Panc1 (cell line): ENCODE results near the gene DAG1. TPM values are rescaled to one million over a fixed set of nuclear protein-coding genes. Genes with fewer than 3 reads are reported as not detected.

Source experiments
- ATAC-seq: fragments of 200-7000 bp; cut with Tn5 transposase; 2 replicates; pipeline ENCODE4 v1.9.1; 2020; ENCODE audit warnings: mild to moderate bottlenecking, moderate library complexity
- BruUV-seq: library from RNA; stranded (reverse); fragments of 400-500 nt; replicated peaks from 2 replicates; lab custom pipeline; 2021; lab: Mats Ljungman, UMichigan
- CTCF ChIA-PET: fragments of 300-600 bp; sonication (Branson Sonifier 250); formaldehyde crosslinking; loops from one replicate; lab custom pipeline; 2022; ENCODE audit warnings: antibody characterized with exemption; lab: Charles Lee
- POLR2A ChIA-PET: fragments of 300-600 bp; sonication (Branson Sonifier 250); formaldehyde crosslinking; loops from one replicate; lab custom pipeline; 2022; ENCODE audit warnings: antibody characterized with exemption; lab: Charles Lee
- DNase-seq: peaks from one replicate; pipeline ENCODE4 v3.0.0-alpha.2; 2010; ENCODE audit warnings: low read depth, low spot score
- H3K27ac ChIP-seq: 2 replicates; pipeline ENCODE4 v1.5.1; 2011; ENCODE audit warnings: mild to moderate bottlenecking, low read length, inconsistent platforms
- H3K27me3 ChIP-seq: fragments of 200-500 bp; sonication (Bioruptor generic); 2 replicates; pipeline ENCODE4 v1.6.0; 2014; ENCODE audit warnings: low read length, inconsistent platforms; ENCODE audit not compliant: control insufficient read depth, insufficient read depth
- H3K36me3 ChIP-seq: fragments of 200-500 bp; sonication (Bioruptor generic); 2 replicates; pipeline ENCODE4 v1.5.1; 2014; ENCODE audit warnings: inconsistent platforms, mild to moderate bottlenecking, low read length, moderate library complexity; ENCODE audit not compliant: control insufficient read depth, insufficient read depth
- H3K4me1 ChIP-seq: 2 replicates; pipeline ENCODE4 v1.5.1; 2011; ENCODE audit warnings: inconsistent platforms, mild to moderate bottlenecking, low read length, moderate library complexity; ENCODE audit not compliant: control insufficient read depth, insufficient read depth
- H3K4me3 ChIP-seq, 2 experiments: 2 replicates each; pipeline ENCODE4 v1.5.1; 2011 to 2012; ENCODE audit warnings: low read depth in 2 of 2, low read length in 2 of 2, mild to moderate bottlenecking in 2 of 2, inconsistent platforms in 1 of 2, moderate library complexity in 1 of 2
- H3K9me3 ChIP-seq: fragments of 200-500 bp; sonication (Bioruptor generic); 2 replicates; pipeline ENCODE4 v1.5.1; 2014; ENCODE audit warnings: low read depth, mild to moderate bottlenecking, inconsistent platforms, low read length, moderate library complexity; ENCODE audit not compliant: control insufficient read depth, insufficient read depth
- POLR2AphosphoS5 ChIP-seq: IDR thresholded peaks from 2 replicates; pipeline ENCODE4 v1.6.1; 2012; ENCODE audit warnings: mild to moderate bottlenecking, low read depth, low read length, moderate library complexity
- SIN3A ChIP-seq: IDR thresholded peaks from 2 replicates; pipeline ENCODE4 v1.6.1; 2012; ENCODE audit warnings: low read depth, mild to moderate bottlenecking, low read length, moderate library complexity, borderline replicate concordance; ENCODE audit not compliant: insufficient read depth
- TCF7L2 ChIP-seq: IDR thresholded peaks from 2 replicates; pipeline ENCODE4 v1.6.1; 2011; ENCODE audit warnings: mild to moderate bottlenecking, low read depth, low read length, inconsistent platforms
- in situ Hi-C: cut with HindIII; loops from 2 replicates; pipeline ENCODE4 v1.10.0; 2016; ENCODE audit warnings: low sequenced_read_pairs, low pct_unique_long_range_greater_than_20kb
- intact Hi-C: fragments of 100-400 bp; cut with micrococcal nuclease; formaldehyde crosslinking; loops from one replicate; pipeline ENCODE4 v1.10.0; 2022; ENCODE audit not compliant: unreplicated experiment
- total RNA-seq: library from RNA; stranded (reverse); gene quantifications from one replicate; pipeline ENCODE4 v1.2.1, GENCODE V29; 2021; ENCODE audit not compliant: unreplicated experiment
- TF ChIP-seq, protein P1 (sequence below), 2 experiments: IDR thresholded peaks; 2 replicates each; pipeline ENCODE4 v1.6.1; 2011 to 2012; ENCODE audit warnings: low read depth in 2 of 2, control low read depth in 1 of 2, low read length in 1 of 2, mild to moderate bottlenecking in 1 of 2, moderate library complexity in 1 of 2; ENCODE audit not compliant: insufficient read depth in 1 of 2
- TF ChIP-seq, protein P2 (sequence below): fragments of 450-650 bp; IDR thresholded peaks from 2 replicates; pipeline ENCODE4 v1.5.1; 2017; ENCODE audit warnings: mild to moderate bottlenecking

DAG1 gene
- total RNA-seq, 1 experiment from 2014 or later = 160 TPM

DNA sequence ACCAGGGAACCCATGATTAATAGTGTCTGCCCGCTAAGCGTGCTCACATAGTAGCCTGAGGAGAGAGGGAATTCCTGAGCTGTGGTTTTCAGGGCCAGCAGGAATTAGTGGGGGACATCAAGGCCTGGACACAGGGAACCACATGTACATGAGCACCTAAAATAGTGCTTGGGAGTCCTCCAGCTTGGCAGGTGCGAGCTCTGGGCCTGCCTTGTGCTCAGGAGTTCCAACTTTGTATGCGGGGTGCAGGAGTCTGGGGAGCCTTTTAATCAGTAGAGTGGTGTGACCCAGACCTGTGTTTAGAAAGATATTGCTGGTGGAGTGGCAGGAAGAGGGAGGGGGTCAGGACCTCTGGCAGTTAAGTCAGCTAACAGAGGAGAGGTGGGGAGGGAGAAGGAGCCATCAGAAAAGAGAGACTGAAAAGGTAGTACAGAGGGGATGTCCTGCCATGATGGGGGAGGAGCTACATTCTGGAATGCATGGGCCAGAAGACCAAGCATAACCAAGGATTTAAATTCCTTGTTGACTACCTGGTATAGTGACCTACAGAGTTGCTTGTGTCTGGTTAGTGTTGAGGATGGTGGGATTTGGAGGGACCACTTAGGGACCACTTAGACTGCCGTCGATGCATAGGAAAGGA, 1.9 kb downstream of the DAG1 start:
- POLR2A ChIA-PET = no interaction called here

DNA sequence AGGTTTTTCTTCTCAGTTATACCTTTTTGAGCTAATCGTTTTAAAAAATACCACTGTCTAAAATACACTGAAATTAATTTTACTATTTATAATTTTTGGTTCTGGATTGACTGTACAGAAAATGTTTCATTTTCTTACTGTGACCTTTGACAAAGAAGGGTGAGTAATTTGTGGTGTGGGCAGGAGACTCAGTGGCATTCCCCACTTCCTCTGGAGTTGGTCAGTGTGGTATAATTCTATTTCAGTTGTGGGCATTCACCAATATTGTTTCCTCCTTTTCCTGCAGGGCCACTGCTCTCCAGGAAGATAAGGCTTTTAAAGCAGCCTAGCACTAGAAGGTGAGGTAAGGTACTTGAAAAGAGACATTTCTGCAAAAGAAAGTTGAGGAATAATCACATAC, 6.5 kb downstream of the DAG1 start:
- Histone ChIP-seq H3K36me3 (no peaks in the 10 kb centered on the region), H3K27me3 (no peaks in the 10 kb centered on the region), H3K27ac (no peak overlapping the region), H3K4me3 (no peak overlapping the region), H3K4me1 (peaks cover 3% of the 10 kb centered on the region; the same call in 1 of the 2 replicates), H3K9me3 (no peaks in the 10 kb centered on the region)
- ChIA-PET CTCF (no interaction called here), POLR2A (no interaction called here)
- in situ Hi-C loops (no loop called here), intact Hi-C loops (no loop called here)
- TF ChIP-seq, protein P1, sequence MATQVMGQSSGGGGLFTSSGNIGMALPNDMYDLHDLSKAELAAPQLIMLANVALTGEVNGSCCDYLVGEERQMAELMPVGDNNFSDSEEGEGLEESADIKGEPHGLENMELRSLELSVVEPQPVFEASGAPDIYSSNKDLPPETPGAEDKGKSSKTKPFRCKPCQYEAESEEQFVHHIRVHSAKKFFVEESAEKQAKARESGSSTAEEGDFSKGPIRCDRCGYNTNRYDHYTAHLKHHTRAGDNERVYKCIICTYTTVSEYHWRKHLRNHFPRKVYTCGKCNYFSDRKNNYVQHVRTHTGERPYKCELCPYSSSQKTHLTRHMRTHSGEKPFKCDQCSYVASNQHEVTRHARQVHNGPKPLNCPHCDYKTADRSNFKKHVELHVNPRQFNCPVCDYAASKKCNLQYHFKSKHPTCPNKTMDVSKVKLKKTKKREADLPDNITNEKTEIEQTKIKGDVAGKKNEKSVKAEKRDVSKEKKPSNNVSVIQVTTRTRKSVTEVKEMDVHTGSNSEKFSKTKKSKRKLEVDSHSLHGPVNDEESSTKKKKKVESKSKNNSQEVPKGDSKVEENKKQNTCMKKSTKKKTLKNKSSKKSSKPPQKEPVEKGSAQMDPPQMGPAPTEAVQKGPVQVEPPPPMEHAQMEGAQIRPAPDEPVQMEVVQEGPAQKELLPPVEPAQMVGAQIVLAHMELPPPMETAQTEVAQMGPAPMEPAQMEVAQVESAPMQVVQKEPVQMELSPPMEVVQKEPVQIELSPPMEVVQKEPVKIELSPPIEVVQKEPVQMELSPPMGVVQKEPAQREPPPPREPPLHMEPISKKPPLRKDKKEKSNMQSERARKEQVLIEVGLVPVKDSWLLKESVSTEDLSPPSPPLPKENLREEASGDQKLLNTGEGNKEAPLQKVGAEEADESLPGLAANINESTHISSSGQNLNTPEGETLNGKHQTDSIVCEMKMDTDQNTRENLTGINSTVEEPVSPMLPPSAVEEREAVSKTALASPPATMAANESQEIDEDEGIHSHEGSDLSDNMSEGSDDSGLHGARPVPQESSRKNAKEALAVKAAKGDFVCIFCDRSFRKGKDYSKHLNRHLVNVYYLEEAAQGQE (IDR thresholded peaks at IDR 0.05; ENCODE audit: insufficient read depth in 1 of 2, low read depth in 2 of 2, low read length in 1 of 2) = no peak
- TF ChIP-seq TCF7L2 (no peak), POLR2AphosphoS5 (no peak), SIN3A (no peak)
- TF ChIP-seq, protein P2, sequence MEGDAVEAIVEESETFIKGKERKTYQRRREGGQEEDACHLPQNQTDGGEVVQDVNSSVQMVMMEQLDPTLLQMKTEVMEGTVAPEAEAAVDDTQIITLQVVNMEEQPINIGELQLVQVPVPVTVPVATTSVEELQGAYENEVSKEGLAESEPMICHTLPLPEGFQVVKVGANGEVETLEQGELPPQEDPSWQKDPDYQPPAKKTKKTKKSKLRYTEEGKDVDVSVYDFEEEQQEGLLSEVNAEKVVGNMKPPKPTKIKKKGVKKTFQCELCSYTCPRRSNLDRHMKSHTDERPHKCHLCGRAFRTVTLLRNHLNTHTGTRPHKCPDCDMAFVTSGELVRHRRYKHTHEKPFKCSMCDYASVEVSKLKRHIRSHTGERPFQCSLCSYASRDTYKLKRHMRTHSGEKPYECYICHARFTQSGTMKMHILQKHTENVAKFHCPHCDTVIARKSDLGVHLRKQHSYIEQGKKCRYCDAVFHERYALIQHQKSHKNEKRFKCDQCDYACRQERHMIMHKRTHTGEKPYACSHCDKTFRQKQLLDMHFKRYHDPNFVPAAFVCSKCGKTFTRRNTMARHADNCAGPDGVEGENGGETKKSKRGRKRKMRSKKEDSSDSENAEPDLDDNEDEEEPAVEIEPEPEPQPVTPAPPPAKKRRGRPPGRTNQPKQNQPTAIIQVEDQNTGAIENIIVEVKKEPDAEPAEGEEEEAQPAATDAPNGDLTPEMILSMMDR = no peak
- ATAC-seq (no peak), DNase-seq (no peak)
- BruUV-seq = TSS peak; percentile 83

More for the DNA sequence above, 1.9 kb downstream of the DAG1 start:
- H3K27me3 ChIP-seq = no peaks in the 10 kb centered on the region
- intact Hi-C loops (no loop called here), in situ Hi-C loops (no loop called here)
- peaks cover 17% of the 10 kb centered on the region for H3K4me1 ChIP-seq
- no TSS peak for BruUV-seq
- CTCF ChIA-PET = no interaction called here
- peak overlapping the region; percentile 82 to 83; a peak in 2 of 4 replicates for H3K4me3 ChIP-seq
- TF ChIP-seq POLR2AphosphoS5 (no peak), SIN3A (no peak), TCF7L2 (no peak)
- TF ChIP-seq, protein P2 = no peak
- TF ChIP-seq, protein P1 (IDR thresholded peaks at IDR 0.05; ENCODE audit: insufficient read depth in 1 of 2, low read depth in 2 of 2, low read length in 1 of 2) = no peak
- H3K9me3 ChIP-seq = no peaks in the 10 kb centered on the region
- H3K27ac ChIP-seq = peak overlapping the region; percentile 89
- ATAC-seq (no peak), DNase-seq (no peak)
- peaks cover 7% of the 10 kb centered on the region; the same call in 1 of the 2 replicates for H3K36me3 ChIP-seq
